ENCODE data around the gene TFAM.

Gene TFAM

GRCh38 chr10:58433066-58433465, 47.9 kb downstream of the TFAM start:
- DNase-seq (ENCODE audit: low read depth in 2 of 2), result no peak

DNA sequence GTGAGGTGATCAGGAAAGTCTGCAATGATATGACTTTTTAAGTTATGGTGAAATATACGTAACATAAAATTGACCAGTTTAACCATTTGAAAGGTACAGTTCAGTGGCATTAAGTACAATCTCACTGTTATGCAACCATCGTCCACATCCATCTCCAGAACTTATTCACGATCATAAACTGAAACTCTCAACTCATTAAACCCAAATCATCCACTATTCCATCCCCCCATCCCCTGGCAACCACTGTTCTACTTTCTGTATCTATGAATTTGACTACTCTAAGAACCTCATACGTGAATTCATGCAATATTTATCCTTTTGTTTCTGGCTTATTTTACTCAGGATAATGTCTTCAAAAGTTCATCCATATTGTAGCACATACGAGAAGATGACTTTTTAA, 48.4 kb downstream of the TFAM start:
- DNase-seq (ENCODE audit: low read depth in 2 of 2), result no peak

- DNase-seq (ENCODE audit: low read depth in 2 of 2), result peak in 1 of 2 donors; percentile 4
Measured at GRCh38 chr10:58435297-58435985, 50.2 kb downstream of the TFAM start.

DNA sequence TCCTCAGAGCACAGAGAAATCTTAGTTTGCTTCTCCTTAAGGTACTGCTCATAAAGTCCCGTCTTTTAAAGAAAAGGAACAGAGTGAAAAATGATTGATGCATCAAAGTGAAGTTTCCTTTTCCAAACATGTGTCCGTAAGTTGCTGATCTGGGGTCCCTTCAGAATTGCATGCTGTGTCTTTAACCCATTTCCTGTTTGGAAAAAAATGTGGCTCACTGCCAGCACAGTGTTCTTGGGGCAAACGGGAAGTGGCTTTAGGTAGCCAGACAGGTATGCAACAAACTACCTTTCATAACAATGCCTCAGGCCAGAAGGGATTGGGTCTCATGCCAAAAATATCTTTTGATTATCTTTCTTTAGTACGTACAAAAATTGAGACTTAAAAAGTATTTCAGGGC, 50.9 kb downstream of the TFAM start:
- DNase-seq (ENCODE audit: low read depth in 2 of 2), result no peak

GRCh38 chr10:58438340-58438871, 53.2 kb downstream of the TFAM start:
- no peak for DNase-seq (ENCODE audit: low read depth in 2 of 2)

DNA sequence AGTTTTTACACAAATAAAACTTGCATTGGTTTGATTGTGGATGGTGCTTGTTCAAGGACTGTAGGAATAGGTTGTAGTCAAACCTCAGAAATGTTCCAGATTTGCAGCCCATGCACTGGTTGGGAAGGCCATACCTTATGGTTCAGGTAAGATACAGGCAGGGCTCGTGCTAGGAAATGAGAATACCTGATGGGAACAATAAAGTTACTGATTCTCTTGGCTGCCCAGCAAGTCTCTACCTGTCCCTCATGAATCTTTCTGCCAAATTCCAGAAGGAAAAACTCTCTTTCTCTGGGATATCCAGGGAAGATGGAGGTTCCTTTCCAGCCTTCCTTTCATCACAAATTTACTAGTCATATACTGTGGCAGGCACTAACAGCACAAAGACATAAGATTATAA, 53.8 kb downstream of the TFAM start:
- no peak for DNase-seq (ENCODE audit: low read depth in 2 of 2)

DNA sequence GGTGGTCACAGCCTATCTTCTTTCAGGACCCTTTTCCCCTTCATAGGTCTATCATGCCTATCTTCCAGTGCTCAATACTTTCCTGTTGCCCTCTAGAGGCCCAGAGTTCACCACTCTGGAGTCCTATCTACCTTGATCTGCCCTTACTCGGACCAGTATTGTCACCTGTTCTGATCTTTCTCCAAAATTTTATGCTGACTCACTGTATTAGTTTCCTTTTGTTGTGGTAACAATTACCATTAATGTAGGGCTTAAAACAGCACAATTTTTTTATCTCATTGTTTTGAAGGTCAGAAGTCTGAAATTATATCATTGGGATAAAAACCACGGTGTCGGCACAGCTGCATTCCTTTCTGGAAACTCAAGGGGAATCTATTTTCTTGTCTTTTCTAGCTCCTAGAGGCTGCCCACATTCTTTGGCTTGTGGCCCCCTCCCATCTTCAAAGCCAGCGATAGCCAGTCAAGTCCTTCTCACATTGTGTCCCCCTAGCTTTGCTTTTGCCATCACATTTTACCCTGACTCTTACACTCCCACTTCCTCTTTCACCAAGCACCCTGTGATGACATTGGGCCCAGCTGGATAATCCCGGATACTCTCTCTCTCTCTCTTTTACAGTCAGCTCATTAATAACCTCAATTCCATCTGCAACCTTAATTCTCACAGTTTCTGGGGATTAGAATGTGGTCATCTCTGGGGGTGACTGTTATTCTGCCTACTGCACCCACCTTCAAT, 54.6 kb downstream of the TFAM start:
- DNase-seq (ENCODE audit: low read depth in 2 of 2), result no peak

GRCh38 chr10:58440484-58440883, 55.3 kb downstream of the TFAM start:
- DNase-seq (ENCODE audit: low read depth in 2 of 2), result no peak

DNA sequence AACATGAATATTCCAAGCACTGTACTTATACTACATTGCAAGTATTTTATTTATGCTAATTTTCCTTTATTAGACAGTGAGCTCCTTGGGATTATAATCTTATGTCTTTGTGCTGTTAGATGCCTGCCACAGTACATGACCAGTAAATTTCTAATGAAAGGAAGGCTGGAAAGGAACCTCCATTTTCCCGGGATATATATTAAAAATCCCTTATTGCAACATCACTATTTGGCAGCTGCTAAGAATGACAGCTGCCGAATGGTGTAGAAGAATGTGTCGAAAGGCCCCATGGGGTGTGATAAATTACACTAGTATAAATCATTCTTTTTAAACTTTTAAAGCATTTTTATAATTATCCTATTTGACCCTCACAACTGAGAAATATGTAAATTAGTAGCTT, 59.1 kb downstream of the TFAM start:
- DNase-seq (ENCODE audit: low read depth in 2 of 2), result no peak

DNA sequence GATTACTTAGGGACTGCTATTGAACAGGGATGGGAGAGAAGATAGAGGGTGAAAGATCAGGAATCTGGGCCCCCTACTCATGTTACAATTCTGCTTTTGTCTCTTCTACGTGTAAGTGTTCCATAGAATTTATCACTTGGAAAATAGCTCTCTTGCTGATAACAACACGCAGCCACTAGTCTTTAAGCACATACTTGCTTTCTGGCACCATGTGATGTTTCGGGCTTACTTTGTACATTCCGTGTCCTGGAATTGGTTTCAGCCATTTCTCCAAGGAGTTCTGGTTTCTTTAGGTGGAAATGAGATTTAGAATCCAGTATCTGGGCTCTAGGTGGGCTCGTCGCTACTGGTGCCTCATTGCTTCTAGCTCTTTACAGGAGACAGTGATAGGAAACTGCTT, 59.7 kb downstream of the TFAM start:
- DNase-seq (ENCODE audit: low read depth in 2 of 2), result no peak

DNA sequence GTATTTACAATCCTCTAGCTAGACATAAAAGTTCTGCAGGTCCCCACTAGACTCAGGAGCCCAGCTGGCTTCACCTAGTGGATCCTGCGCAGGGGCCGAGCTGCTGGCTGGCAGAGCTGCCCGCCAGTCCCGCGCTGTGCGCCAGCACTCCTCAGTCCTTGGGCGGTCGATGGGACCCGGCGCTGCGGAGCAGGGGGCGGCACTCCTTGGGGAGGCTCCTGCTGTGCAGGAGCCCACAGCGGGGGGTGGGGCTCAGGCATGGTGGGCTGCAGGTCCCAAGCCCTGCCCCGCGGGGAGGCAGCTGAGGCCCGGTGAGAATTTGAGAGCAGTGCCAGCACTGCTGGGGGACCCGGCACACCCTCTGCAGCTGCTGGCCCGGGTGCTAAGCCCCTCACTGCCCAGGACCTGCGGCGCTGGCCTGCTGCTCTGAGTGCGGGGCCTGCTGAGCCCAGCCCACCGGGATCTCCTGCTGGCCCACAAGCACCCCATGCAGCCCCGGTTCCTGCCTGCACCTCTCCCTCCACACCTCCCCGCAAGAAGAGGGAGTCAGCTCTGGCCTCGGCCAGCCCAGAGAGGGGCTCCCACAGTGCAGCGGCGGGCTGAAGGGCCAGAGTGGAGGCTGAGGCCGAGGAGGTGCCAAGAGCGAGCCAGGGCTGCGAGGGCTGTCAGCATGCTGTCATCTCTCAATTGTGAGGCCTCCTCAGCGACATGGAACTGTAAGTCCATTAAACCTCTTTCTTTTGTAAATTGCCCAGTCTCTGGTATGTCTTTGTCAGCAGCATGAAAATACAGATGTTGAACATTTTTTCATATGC, 63.1 kb downstream of the TFAM start:
- DNase-seq (ENCODE audit: low read depth in 2 of 2), result no peak

All from stimulated activated CD8-positive, alpha-beta memory T cell treated with anti-CD3 and anti-CD28 coated beads, Interleukin-2, amount 100 ng/mL, for 48 hours (primary cell).